Stimulated activated CD4-positive, alpha-beta T cell treated with anti-CD3 and anti-CD28 coated beads, Interleukin-4, amount 100 ng/mL, for 1 hour (primary cell): ENCODE measurements around the gene RAE1.
A peak's percentile ranks its signal among the peaks of the same experiment; 100 is the strongest.

Experiments
- DNase-seq: peaks from one replicate; pipeline ENCODE4 v3.0.0-alpha.2; 2020

The RAE1 gene, protein sequence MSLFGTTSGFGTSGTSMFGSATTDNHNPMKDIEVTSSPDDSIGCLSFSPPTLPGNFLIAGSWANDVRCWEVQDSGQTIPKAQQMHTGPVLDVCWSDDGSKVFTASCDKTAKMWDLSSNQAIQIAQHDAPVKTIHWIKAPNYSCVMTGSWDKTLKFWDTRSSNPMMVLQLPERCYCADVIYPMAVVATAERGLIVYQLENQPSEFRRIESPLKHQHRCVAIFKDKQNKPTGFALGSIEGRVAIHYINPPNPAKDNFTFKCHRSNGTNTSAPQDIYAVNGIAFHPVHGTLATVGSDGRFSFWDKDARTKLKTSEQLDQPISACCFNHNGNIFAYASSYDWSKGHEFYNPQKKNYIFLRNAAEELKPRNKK

DNA sequence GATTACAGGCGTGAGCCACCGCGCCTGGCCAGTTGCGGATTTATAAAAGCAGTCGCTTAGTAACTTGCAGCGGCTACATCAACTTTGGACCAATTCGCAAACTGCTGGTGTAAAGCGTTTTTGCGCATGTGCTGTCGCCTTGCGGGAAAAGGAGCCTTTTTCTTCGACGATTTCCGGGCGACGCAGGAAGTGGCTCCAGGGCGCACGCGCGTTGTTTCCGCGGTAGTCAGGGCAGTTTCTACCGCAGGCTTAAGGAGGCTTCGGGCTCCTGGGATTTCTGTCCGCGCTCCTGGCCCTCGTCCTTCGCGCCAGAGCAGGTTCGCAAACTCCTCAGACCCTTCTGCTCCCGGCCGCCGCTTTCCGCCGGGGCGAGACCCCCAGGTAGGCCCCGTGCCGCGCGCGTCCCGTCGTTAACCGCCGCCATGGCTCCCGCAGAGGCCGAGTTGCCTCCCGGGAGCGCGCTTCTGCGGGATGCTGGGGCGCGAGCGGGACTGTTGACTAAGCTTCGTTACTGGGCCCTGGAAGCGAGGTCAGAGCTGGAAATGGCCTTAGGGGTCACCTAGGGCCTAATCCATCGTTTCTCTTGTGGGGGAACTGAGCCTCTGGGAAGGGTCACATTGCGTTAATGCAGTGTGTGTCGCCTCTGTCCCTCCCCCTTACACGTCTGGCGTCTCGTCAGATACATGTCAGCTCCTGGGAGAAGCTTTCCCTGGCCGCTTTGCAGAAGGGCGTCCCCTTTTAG is at the start of gene RAE1:
RAE1 (plus strand) TSS at position 214 of the 742 bp plus-strand sequence. CDS start 2,784 bp downstream, outside the sequence.
- peak; percentile 90 for DNase-seq

DNA sequence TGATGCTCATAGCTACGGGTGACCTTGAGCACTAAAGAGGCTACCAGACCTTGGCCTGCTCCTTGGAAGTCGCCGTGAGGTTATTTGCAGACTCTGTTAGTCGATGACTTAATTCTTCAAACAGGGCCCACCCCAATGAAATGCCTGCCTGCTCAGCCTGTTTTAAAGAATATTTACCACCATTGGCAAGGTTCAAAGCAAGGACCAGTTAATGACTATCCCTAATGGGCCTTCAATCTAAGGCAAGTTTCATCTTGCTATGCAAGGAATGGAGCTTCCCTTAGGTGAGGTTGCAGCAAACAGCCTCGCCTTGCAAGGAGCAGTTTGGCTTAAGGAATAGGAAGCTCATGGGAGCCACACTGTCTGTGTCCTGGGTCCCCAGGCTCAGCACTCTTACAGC is 44.3 kb upstream of the RAE1 start:
- no peak for DNase-seq

DNA sequence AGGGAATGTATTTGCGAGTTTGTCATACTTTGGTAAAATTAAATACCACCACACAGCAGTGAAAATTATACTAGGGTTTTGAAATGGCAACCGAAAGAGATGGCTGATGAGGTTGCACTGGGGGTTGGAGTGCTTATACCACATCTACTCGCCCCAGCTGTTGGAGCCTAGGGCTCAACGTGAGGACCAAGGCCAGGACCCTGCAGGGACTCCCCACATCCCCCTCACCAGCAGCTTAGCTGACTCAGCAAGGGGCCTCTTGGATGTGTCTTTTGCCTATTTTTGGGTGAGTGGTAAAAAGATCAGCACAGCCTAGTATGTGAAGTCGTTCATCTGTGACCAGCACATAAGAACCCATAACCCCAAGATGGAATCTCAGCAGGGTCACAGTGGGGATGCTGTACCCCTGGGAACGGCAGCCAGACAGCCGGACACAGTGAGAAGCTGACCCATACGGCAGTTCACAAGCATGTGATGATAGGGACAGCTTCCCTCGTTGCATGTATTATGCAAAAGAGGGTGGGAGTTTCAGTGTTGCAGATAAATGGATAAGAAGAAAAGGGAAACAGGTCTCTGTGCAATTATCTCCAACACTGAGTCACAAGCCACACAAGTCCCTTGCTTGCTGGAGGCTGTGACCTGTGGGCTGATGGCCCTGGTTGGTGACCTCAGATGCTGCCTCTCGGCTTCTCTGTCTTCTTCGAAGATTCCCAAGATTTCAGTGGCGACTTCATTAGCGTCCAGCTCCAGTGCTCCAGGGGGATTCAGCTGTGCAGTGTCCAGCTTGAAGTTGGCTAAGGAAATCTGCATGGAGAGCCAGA is 42.4 kb upstream of the RAE1 start:
- DNase-seq, result no peak

DNA sequence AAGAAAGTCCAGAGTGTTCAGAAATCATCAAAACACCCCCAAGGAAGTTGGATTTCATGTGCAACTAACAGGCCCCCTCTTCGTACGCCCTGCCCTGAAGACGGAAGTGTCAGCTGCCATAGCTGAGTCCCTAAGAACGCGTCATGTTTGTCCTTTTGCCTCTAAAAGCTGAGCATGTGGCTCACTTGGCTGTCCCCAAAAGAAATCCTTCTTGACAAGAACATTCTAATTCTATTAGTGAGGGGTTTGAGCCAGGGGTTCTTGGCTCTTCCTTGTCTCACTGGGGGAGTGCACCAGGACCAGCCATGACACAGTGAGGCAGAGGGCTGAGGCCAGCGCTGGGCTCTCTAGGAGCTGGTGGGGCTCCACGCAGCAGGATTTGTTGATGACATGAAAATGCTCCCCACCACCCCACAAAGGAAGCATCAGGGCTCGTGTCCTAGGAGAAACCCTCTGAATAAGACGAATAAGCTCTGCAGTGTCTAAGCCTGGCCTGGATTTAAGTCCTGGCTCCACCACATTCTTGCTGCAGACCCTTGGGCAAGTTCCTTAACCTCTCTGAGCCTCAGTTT is 41.4 kb upstream of the RAE1 start:
- no peak for DNase-seq

DNA sequence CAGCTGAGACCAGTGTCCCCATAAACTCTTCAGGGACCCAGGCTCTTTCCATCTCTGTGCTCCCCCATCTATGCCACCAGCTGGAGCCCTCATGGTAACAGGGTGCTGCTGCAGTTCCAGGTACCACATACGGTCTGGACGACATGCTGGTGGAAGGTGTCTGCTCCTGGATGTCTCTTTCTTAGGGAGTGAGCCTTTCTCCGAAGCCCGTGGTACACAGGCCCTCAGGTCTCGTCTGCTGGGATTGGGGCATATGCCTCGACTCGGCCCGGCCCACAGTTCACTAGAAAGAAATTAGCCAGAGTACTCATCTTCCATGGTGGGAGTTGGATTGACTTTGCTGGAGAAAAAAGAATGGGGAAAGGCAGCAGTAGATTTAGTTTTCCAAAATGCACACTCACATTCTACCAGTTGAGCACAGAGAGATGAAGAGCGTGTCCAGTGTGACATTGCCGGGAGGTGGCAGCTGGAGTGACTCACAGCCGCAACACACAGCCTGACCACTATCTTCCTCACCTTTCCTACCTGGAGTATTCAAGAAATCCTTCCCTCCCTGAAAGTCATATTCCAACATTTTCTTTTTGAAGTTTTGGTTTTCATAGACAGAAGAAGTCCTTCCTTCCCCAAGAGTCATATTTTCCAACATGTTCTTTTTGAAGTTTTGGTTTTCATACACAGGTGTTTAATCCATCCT is 40.1 kb upstream of the RAE1 start:
- DNase-seq, result no peak

DNA sequence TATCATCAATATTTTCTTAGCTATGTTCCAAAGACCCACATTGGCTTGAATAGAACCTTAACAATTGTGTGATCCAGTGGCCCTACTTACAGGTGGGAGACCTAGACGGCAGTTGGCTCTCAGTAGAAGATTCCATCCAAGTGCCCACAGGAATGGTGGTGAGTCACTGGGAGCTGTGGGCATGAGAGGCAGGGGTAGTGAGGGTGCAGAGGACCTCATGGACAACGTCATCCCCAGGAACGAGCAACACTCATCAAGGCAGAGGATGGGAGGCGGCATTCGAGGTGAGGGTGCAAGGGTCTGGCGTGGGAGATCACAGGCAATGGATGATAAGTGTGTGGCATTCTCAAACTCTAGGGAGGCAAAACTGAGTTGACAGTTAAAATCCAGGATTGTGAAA is 38.9 kb upstream of the RAE1 start:
- no peak for DNase-seq

DNA sequence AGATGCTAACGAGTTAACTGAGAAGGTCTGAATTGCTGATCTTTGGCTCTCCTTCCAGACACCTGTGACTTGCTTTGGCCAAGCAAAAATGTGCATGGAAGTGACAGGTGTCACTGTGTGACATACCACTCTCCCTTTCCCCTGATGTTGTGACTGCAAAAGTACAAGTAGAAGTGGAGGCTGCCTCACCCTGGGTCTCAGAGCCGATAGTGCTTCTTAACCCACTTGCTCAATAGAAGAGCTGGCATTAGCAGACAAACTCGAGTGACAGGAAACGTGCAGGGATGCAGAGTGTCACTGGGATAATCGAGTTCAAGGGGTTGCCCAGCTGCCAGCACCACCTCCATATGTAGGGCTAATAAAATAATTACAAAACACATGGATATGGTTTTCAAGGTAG is 37.8 kb upstream of the RAE1 start:
- DNase-seq, result no peak

DNA sequence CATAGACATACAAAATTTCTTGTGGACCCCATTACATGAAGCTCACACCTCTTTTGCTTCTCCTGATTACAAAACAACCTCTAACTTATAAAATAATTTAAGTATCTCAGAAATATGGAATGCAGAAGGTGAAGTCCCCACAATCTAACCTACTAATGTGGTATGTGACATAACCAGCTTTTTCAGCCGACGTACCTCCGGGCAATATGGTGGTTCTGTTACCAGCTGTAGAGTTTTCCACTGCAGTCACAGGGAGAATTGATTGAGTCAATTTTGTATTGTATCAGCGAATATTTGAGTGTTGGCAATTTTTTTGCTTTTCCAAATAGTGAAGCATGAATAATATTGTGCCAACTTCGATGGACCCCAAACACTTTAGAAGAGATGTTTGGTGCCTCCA is 37.1 kb upstream of the RAE1 start:
- DNase-seq, result no peak

DNA sequence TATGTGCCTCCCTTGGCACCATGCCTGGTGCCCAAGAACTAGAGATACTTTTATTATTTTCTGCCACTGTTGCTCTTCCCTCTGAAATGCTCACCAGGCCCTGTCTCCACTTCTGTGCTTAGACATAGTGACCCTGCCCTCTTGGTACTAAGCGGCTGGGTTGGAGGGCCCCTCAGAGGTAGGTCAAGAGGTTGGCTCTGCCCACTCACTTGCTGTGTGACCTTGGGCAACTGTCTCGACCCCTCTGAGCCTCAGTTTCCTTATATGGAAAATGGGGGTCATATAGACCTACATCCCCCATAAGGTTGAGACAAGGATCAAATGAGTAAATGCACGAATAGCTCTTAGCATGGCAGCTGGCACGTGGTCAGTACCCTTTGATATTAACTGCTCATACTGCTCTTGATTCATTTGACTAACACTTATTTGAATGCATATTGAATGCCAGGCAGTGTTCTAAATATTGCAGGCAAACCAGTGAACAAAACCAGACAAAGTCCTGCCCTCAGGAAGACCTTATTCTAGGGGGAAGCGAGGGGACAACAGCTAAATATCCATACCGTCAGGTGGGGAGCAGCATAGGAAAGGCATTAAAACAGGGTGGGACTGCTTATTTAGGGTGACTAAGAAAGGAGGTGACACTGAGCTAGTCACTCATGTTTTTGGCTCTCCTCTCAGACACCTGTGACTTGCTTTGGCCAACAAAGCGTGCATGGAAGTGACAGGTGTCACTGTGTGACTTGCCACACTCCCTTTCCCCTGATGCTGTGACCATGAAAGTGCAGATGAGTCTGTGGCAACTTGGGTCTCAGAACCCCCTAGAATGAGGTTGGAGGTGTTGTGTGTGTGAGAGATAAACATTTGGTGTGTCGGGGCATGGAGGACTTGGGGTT is 35.7 kb upstream of the RAE1 start:
- no peak for DNase-seq

DNA sequence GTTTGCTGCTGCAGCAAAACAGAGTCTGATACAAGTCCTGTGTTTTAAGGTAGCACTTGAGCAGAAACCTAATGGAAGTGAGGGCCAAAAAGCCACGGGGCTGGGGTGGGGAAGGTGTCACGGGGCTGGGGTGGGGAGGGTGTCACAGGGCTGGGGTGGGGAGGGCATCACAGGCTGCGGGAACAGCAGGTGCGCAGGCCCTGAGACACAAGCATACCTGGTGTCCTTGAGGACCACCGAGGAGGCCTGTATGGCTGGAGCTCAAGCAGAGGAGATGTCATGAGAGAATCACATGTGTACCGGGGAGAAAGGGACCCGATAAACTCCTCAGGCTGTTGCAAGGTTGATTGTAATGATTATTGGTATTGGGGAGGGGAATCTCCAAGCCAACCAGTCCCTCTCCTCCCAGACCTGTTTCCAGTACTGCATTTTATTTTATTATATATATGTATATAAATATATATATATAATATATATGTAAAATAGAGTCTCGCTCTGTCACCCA is 35.0 kb upstream of the RAE1 start:
- no peak for DNase-seq

DNA sequence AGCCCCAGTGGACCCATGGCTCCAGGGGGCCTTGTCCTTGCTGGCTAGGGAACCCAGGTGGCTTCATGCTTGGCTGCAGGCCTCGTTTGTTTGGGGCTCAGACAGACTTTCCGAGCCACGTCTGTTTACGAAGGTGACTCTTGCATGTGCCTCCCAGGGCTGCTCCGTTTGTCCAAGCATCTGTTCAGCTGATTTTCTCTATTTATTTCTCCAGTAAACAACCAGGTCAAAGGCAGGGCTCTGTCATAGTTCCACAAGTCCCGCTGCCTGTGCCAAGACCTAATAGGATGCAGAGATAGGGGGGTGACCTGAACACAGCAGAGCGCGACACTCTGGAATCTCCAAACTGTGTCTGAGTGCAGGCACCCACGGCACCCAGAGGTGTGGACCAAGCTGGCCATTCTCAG is 34.3 kb upstream of the RAE1 start:
- DNase-seq, result no peak

DNA sequence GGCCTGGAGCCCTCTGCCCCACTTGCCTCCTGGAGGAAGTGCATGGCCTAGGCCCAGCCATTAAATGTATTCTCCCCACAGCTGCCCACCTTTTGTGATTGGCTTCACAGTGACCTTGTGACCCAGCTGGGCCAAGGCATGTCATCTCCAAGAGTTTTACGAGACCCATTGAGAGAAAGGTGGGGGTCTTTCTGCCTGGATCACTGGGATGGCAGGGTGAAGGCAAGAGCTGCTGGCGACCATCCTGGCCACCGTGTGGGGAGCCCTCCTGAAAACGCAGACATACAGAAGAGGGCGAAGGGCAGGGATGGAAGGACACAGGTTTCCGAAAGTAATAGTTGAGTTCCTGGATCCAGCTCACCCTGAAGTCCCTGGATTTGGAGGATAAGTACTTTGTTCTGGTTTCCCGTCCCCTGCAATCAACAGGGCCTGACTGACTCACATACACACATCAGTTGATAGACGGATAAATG is 33.7 kb upstream of the RAE1 start:
- DNase-seq, result no peak

DNA sequence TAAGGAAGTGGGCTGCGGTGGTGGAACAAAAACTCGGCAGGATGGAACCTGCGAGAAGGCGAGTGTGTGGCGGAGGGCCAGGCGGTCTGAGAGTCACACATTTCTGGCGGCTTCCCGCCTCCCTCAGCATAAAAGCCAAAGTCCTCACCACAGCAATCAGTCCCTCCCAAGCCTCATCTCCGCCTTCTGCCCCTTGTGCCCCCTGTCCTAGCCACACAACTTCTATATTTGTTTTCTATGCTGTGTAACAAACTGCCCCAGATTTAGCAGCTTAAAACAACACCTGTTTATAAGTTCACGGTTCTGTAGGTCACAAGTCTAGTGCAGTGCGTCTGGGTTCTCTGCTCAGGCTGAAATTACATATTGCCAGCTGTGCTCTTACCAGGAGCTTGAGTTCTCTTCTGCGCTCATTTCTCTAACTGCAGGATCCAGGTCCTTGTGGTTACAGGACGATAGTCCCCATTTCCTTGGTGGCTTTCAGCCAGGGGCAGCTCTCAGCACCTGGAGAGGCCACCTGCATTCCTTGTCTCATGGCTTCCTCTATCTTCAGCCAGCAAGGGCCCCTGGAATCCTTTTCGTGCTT is 33.2 kb upstream of the RAE1 start:
- DNase-seq, result no peak

DNA sequence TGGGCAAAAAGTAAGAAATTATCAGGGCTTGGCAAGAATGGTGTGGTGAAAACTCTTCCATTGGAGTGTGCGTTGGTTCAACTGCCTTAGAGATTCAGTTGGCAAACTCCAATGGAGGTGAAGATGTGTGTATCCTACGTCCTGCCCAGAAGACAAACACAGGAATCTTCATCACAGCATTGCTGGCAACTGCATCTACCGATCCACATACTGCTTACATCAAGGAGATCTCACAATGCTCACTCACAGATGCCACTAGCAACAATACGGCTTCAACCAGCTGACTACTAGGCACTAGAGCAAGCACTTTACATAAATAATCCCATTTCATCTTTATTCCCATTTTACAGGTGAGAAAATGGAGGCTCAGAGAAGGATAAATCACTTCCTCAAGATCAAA is 31.5 kb upstream of the RAE1 start:
- DNase-seq, result no peak

DNA sequence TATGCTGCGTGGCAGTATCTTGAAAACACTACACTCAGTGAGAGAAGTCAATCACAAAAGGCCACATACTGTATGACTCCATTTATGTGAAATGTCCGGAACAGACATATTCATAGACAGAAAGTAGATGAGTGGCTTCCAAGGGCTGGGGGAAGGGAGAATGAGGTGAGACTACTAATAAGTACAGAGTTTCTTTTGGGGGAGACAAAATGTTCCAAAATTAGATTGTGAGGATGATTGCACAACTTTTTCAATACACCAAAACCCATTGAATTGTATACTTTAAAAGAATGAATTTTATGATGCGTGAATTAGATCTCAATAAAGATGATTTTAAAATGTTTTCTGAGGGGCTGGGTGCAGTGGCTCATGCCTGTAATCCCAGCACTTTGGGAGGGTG is 30.7 kb upstream of the RAE1 start:
- no peak for DNase-seq

DNA sequence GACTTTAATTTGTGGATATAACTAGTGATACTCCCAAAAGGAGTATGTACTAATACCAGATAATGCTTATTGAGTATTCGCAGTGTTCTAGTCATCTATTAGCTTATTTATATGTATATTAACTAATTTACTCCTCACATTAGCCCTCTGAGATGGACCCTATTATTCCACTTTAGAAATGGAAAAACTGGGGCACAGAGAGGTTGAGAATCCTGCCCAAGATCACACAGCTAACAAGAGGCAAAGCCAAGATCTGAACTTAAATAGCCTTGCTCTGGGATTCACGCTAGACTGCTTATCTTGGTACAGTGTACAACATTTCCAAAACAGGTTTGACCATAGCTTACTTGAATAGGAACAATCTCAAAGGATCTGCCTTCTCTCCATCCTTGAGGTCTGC is 29.9 kb upstream of the RAE1 start:
- DNase-seq, result no peak

DNA sequence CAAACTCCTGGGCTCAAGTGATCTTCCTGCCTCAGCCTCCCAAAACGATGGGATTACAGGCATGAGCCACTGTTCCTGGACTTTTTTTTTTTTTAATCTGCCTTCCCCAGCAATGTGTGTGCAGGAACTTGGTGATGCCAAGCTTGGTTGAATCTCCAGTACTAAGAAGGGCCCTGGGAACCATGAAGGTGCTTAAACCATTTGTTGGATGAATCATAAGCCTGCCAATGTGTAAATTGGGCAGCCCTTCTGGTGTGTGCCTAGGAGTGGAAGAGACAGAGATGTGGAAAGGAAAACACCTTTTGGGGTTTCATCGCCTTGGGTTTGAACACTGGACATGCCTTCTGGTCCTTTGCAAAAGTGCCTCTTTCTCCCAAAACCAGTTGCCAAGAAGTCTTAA is 28.6 kb upstream of the RAE1 start:
- DNase-seq, result no peak

DNA sequence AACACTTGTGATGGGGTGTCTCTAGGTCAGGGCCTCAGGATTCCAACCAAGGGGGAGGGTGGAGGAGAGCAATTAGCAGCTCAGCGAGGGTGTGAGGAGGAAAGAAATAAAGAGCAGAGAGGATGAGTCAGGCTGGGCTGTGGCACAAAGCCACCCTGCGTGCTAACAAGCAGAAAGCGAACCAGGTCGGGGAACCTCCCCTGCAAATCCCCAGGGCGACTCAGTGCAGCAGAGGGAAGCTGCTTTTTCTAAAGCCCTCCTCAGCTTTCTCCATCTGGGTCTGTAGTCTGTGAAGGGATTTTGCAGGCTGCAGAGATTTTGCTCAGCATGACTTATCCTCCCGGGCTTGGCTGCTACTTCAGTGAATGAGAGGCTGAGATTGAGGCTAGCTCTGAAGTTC is 28.0 kb upstream of the RAE1 start:
- DNase-seq, result no peak

DNA sequence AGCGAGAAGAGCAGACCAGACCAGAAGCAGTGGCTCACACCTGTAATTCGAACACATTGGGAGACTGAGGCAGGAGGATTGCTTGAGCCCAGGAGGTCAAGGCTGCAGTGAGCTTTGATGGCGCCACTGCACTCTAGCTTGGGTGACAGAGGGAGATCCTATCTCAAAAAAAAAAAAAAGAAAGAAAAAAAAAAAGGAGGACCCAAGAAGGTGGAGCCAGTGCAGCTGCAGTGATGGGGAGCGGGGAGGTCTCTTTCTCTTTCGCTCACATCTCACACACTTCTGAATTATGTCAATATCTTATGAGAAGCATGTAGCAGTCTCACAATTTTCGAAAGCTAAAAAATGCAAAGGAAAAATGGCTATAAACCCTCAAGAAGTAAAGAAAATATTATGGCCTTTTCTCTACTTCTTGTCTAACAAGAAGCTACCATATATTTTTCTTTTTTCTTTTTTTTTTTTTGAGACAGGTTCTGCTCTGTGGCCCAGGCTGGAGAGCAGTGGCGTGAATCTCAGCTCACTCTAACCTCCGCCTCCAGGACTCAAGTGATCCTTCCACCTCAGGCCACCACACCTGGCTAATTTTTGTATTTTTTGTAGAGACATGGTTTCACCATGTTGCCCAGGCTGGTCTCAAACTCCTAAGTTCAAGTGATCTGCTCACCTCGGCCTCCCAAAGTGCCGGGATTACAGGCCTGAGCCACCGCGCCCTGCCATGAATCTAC is 25.3 kb upstream of the RAE1 start:
- no peak for DNase-seq
